ENCODE data around the gene ADGRL2. TPM values are rescaled to one million over a fixed set of nuclear protein-coding genes. Genes with fewer than 3 reads are reported as not detected.
"Not testable (repeated sequence)": the region's sequence is repeated elsewhere in the genome, so short reads cannot be mapped to it uniquely, and the experiment has no call there.

ADGRL2 gene
- total RNA-seq, 2 donors from 2014 or later: 61.6 to 76.4 TPM

DNA sequence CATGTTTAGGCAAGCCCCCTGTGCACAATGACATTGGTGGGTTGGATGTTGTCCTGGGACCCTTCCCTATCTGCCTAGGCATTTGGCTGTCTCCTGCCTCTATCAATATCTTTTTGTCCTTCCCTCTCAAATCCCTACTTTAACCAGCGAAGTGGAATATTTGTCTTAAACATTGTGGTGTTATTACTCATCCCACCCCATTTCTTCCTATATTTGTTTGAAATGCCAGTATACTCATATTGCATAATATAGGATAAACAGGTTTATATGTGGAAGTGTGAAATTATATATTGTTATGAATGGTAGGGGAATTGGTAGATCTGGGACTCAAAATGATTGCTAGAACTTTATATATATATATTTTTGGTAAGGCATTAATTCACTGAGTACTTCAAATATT is 80.0 kb downstream of the ADGRL2 start:
- Mint-ChIP-seq H3K27ac (peak overlapping the region; percentile 13), H3K36me3 (ENCODE audit: low read depth) (no peaks in the 10 kb centered on the region)

DNA sequence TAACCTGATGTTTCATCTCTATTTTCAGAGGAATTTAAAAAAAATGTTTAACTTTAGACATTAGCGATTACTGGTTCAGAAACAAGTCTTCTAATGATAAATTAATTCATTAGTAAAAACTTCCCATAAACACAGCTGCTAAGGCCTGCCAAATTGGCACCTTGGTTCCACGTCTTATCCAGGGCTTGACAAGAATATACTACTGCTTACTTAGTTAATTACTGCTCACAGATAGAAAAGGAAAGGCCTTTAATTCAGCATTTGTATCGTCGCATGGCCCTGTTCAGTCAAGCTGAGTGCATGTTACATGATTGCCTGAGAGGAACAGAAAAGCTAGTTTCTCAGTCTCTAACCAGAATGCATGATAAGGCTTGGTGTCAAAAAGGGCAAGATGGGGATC is 84.6 kb downstream of the ADGRL2 start:
- Histone ChIP-seq H3K4me1 (ENCODE audit: control insufficient read depth, insufficient read depth, low read length) (no peaks in the 10 kb centered on the region), H3K9ac (ENCODE audit: extremely low read depth, low read length, poor library complexity, severe bottlenecking) (no peak overlapping the region), H3K27me3 (ENCODE audit: control insufficient read depth, insufficient read depth, low read length, poor library complexity, severe bottlenecking) (no peaks in the 10 kb centered on the region), H3K9me3 (ENCODE audit: control insufficient read depth, low read length) (no peaks in the 10 kb centered on the region), H3K4me3 (ENCODE audit: low read length) (no peak overlapping the region), H3K36me3 (ENCODE audit: control insufficient read depth, insufficient read depth, low read length) (no peaks in the 10 kb centered on the region), H3K27ac (ENCODE audit: low read depth, low read length) (no peak overlapping the region)
- Mint-ChIP-seq H3K4me1 (peaks cover 9% of the 10 kb centered on the region), H3K36me3 (ENCODE audit: low read depth) (peaks cover under 1% of the 10 kb centered on the region), H3K9me3 (no peaks in the 10 kb centered on the region), H3K27ac (no peak overlapping the region), H3K4me3 (no peak overlapping the region), H3K27me3 (ENCODE audit: insufficient read depth) (no peaks in the 10 kb centered on the region)
- no peak for DNase-seq
- 92 to 96% methylated on average over 3 to 4 of the region's 4 CpGs for WGBS, 2 experiments (ENCODE audit: insufficient coverage in 1 of 2, insufficient read length in 1 of 2)
- TF ChIP-seq, protein P1, sequence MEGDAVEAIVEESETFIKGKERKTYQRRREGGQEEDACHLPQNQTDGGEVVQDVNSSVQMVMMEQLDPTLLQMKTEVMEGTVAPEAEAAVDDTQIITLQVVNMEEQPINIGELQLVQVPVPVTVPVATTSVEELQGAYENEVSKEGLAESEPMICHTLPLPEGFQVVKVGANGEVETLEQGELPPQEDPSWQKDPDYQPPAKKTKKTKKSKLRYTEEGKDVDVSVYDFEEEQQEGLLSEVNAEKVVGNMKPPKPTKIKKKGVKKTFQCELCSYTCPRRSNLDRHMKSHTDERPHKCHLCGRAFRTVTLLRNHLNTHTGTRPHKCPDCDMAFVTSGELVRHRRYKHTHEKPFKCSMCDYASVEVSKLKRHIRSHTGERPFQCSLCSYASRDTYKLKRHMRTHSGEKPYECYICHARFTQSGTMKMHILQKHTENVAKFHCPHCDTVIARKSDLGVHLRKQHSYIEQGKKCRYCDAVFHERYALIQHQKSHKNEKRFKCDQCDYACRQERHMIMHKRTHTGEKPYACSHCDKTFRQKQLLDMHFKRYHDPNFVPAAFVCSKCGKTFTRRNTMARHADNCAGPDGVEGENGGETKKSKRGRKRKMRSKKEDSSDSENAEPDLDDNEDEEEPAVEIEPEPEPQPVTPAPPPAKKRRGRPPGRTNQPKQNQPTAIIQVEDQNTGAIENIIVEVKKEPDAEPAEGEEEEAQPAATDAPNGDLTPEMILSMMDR (conservative IDR thresholded peaks at IDR 0.05): no peak

More for the DNA sequence above, 80.0 kb downstream of the ADGRL2 start:
- Histone ChIP-seq H3K36me3 (ENCODE audit: control insufficient read depth, insufficient read depth, low read length) (no peaks in the 10 kb centered on the region), H3K27ac (ENCODE audit: low read depth, low read length) (no peak overlapping the region), H3K27me3 (ENCODE audit: control insufficient read depth, insufficient read depth, low read length, poor library complexity, severe bottlenecking) (no peaks in the 10 kb centered on the region), H3K4me3 (ENCODE audit: low read length) (no peak overlapping the region), H3K4me1 (ENCODE audit: control insufficient read depth, insufficient read depth, low read length) (peaks cover 14% of the 10 kb centered on the region), H3K9me3 (ENCODE audit: control insufficient read depth, low read length) (no peaks in the 10 kb centered on the region), H3K9ac (ENCODE audit: extremely low read depth, low read length, poor library complexity, severe bottlenecking) (no peak overlapping the region)
- no peak for DNase-seq
- TF ChIP-seq, protein P1 (conservative IDR thresholded peaks at IDR 0.05): no peak
- peaks cover 26% of the 10 kb centered on the region for H3K4me1 Mint-ChIP-seq
- no peaks in the 10 kb centered on the region for H3K9me3 Mint-ChIP-seq
- no peaks in the 10 kb centered on the region for H3K27me3 Mint-ChIP-seq (ENCODE audit: insufficient read depth)
- WGBS, 2 experiments (ENCODE audit: insufficient coverage in 1 of 2, insufficient read length in 1 of 2): no CpG with 5 or more reads among the region's 1 CpG
- H3K4me3 Mint-ChIP-seq: no peak overlapping the region

DNA sequence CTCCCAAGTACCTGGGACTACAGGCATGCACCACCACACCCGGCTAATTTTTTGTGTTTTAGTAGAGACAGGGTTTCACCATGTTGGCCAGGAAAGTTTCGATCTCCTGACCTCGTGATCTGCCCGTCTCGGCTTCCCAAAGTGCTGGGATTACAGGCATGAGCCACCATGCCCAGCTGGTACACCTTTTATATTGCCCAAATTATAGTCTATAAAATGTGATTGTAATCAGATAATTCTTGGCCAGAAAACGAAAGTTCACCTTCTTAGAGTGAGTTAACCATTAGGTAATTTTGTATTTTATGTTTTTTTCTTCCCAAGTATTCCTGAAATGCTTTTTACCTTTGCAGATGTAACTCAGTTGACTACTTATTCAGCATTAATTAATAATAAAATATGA is 85.6 kb downstream of the ADGRL2 start:
- H3K4me3 ChIP-seq (ENCODE audit: low read length); H3K36me3 ChIP-seq (ENCODE audit: control insufficient read depth, insufficient read depth, low read length); H3K9ac ChIP-seq (ENCODE audit: extremely low read depth, low read length, poor library complexity, severe bottlenecking); H3K36me3 Mint-ChIP-seq (ENCODE audit: low read depth); H3K27ac ChIP-seq (ENCODE audit: low read depth, low read length); H3K9me3 Mint-ChIP-seq; H3K27ac Mint-ChIP-seq; H3K9me3 ChIP-seq (ENCODE audit: control insufficient read depth, low read length); H3K27me3 ChIP-seq (ENCODE audit: control insufficient read depth, insufficient read depth, low read length, poor library complexity, severe bottlenecking); H3K4me3 Mint-ChIP-seq; H3K4me1 ChIP-seq (ENCODE audit: control insufficient read depth, insufficient read depth, low read length); H3K4me1 Mint-ChIP-seq; H3K27me3 Mint-ChIP-seq (ENCODE audit: insufficient read depth); DNase-seq: not testable (repeated sequence)
- 99% methylated on average over 6 of the region's 6 CpGs; no CpG with 5 or more reads in 1 of the 2 experiments for WGBS, 2 experiments (ENCODE audit: insufficient coverage in 1 of 2, insufficient read length in 1 of 2)
